NCI-H526 treated with DMSO at 0.1 percent for 48 hours (cell line): ENCODE data around the gene TGM2.

Source experiments
- DNase-seq: peaks from one replicate; lab custom pipeline; 2025; lab: John Stamatoyannopoulos, UW

The TGM2 gene

DNA sequence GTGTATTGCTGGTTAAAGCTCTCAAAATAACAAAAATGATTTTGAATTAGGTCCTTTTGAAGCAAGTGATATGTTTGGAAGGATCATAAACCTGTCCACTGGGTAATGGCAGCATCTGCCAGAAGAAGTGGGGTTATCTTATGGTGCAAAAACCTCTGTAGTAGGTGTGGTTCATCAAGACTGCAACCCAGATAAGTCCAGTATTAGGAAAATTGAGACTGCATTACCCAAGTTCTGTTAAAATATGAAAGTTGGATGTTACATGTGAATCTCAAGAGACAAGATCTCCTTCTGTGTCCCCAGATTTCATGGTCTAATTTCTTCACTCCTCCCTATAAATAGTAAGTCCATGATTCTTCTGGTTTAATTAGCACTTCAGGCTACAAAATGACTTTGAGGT is 72.2 kb downstream of the TGM2 start:
- DNase-seq = no peak

DNA sequence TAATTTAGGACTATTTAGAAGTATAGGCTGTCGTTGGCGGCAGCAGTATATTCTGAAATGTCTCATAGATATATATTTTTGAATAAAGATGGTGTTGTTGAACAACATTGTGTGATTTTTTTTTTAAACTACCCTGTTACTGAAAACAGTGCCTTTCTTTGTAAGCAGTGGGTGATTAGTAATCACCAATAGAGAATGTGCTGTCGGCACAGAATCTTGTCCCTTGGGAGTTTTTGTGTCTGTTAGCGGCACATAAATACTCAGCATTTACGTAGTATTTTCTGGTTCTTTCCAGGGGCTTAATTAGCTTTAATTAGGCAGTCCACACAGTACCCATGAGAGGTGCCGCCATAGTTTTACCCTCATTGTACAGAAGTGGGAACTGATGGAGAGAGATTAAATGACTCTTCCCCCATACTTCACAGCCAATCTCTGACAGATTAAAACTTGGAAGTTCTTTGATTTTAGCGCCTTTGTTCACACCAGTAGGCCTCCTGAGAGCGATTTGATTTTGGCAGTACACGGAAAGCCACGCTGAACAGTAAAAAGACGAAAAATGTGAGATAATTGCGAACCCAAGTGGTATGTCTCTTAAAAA is 72.7 kb downstream of the TGM2 start:
- DNase-seq = no peak

DNA sequence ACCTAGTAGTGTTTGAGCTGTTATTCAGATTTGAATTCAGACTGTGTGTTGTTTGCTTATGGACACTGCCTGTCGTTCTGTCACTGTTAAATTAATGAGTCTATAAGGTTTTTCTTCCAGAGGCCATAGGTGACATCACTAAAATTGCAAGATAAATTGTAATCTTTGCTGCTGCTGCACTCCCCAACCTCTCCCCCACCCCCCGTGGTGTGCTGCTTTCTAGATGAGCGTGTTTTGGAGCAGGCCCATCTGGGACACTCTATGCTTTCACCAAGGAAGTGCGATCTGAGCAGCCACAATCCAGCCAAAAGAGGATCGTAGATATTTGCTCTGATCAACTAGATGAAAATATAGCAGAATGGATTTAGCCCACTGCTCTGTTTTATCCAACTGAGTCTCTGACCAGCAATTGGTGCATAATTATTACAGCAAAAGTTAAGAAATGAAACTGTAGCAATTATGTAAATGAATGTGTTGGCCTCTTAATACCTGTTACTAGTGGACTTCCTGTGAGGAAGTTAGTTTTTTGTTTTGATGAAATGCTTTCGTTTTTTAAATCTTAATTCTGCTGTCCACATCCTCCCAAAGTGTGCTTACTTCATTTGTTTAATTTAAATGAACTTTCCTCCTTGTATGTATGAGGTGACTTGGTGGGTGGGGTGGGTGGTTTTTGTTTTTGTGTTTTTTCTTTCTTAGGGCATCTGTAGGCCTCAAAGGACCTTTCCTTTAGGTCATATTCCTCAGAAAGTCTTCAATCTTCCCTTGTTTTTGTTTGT is 73.4 kb downstream of the TGM2 start:
- no peak for DNase-seq

DNA sequence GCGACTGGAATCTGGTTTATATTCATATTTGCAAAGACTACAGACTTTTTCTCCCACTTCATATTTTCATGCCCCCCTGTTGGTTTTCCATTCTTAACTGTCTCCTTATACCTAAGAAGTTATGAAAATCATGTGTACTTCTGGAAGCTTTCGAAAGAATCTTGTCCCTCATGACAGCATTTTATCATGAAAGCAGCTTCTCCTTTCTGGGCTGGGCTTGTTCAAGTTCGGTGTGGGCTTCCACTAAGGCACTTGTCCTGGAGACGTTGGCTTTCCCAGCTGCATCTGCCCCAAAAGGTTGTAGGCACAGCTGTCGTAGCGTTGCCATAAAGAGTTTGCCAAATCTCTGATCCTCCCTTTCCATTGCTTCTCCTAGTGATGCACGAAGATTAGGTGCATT is 75.0 kb downstream of the TGM2 start:
- DNase-seq = no peak

DNA sequence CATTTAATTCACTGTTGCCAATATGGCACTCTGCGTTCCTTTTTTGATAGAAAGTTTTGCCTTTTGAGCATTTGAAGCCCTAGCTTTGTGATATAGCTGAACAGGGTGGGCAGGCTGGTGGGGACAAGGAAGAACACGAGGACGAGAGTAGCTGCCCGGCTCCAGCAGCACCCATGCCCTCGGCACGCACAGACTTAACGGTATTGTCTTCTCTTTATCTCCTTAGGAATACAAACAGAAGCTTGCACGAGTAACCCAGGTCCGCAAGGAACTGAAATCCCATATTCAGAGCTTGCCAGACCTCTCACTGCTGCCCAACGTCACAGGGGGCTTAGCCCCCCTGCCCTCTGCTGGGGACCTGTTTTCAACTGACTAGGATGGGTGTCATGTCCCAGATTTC is 75.6 kb downstream of the TGM2 start:
- no peak for DNase-seq

DNA sequence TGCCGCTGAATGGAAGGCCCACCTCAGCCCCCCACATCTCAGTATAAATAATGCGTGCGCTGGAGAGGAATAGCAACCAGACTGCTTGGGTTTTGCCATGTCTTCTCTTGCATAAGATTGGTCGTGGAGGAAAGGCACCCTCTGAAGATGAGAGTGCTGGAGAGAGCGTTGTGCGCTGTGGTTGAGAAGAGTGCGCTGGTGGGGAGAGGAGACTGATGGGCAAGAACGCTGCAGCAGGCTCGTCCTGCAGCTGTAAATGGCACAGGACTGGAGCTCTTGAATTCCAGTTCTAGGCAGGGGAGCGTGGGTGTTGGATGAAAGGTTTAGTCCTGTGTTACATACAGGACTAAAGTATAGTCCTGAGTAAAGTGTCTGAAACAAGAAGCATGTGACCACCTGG is 80.0 kb downstream of the TGM2 start:
- no peak for DNase-seq

DNA sequence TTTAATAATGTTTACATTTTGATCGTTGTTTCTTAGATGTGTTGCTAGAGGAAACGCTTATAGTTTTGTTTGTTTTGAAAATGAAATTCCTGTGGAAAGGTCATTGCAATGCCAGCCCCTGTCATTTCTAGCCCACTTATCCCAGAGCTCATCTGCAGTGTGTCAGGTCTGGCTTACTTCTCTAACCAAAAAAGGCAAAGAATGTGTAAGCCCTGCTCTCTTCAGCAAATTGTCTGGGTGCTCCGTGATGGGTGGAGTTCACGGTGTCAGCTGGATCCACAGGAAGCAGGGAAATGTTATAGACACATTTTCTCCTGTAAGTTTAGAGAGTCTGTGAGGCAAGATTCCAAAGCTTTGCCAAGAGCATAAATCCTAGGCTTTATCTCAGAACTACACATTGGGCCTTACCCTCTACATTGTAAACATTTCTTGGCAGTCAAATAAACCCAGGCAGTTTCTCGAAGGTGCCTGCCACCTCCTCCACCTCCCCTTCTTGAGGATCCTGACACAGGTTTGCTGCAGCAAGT is 80.6 kb downstream of the TGM2 start:
- no peak for DNase-seq

DNA sequence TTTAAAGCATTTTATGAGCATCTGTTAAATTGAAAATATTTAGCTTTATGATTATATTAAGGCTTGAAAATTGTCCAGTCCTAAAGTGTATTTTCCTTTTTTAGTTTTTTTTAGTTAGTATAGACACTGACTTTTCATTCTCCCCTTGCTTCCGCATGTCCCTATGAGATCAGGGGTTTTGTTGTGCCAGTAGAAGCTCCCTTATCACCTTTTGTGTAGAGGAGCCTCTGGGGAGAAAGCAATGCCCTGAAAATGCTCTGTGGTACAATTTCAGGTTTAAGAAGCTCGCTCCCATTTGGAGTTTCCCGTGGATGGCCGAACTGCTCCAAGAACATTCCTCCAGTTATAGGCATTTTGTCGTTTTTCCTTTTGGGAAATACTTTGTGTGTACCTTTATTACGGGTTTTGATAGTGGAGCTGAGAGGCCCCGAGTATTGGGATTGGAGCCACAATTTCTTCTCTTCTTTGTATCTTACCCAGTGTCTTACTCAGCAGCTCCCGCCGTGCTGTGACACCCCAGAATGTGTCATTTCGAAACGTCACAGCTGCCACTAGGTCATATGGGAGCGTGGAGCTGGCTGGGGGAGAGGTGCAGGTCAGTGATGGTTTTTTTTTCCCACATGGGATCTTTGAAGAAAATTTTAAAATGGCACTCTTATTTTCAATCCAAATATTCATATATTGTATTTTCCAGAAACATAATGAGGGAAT is 81.6 kb downstream of the TGM2 start:
- no peak for DNase-seq

DNA sequence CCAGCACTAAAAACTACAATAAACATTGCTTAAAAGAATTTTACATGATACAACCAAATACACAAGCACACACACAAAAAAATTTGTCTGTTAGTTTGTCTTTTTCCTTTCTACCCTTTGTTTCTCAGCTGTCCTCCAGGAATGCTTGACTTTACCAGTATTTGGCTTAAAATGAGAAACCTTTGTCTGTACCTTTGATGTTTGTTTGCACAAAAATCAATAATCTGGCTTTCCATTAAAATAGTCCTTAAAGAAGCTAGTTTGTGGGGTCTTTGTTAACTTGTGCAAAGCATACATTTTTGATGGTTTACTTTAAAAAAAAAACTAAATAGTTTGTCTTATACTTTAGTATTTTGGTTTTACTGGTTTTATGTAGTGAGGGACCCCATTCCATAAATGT is 82.2 kb downstream of the TGM2 start:
- no peak for DNase-seq

DNA sequence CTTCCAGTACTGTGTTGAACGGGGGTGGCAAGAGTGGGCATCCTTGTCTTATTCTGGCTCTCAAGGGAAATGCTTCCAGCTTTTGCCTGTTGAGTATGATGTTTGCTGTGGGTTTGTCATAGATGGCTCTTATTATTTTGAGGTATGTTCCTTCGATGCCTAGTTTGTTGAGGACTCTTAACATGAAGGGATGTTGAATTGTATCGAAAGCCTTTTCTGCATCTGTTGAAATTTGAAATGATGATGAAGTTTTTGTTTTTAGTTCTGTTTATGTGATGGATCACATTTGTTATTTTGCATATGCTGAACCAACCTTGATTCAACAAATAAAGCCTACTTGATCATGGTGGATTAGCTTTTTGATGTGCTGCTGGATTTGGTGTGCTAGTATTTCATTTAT is 83.5 kb downstream of the TGM2 start:
- DNase-seq = no peak

DNA sequence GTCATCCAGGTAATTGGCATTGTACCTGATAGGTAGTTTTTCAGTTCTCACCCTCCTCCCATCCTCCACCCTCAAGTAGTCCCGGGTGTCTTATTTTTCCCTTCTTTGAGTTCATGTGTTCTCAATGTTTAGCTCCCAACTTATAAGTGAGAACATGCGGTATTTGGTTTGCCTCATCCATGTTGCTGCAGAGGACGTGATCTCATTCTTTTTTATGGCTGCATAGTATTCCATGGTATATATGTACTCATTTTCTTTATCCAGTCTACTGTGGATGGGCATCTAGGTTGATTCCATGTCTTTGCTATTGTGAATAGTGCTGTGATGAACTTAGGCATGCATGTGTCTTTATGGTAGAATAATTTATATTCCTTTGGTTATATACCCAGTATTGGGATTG is 85.7 kb downstream of the TGM2 start:
- no peak for DNase-seq

DNA sequence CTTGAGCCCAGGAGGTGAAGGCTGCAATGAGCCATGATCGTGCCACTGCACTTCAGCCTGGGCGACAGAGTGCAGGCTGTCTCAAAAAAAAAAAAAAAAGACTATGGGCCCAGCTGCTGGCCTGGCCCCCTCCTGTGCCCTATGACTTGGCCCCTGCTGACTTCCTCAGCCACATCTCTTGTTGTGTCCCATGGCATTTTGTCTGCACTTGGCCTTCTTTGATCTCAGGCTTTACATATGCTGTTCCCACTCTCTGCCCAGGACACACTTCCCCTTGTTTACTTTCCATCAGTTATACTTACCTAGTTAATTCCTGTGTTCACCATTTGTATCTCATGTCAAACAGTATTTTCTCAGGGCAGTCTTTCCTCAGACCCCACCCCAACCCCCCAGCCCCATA is 87.0 kb downstream of the TGM2 start:
- no peak for DNase-seq
